Ishikawa (cell line): ENCODE results near the gene METTL18.

Source experiments
- CEBPB ChIP-seq: IDR thresholded peaks from 2 replicates; pipeline ENCODE4 v1.6.1; 2012
- CREB1 ChIP-seq: IDR thresholded peaks from 2 replicates; pipeline ENCODE4 v1.6.1; 2012; ENCODE audit warnings: low read depth
- EGR1 ChIP-seq: IDR thresholded peaks from 2 replicates; pipeline ENCODE4 v1.6.1; 2012
- EP300 ChIP-seq: IDR thresholded peaks from 2 replicates; pipeline ENCODE4 v1.6.1; 2012; ENCODE audit warnings: borderline replicate concordance
- FOXM1 ChIP-seq: IDR thresholded peaks from 2 replicates; pipeline ENCODE4 v1.6.1; 2012; ENCODE audit warnings: low read depth, borderline replicate concordance
- NFIC ChIP-seq: IDR thresholded peaks from 2 replicates; pipeline ENCODE4 v1.6.1; 2012
- RAD21 ChIP-seq: IDR thresholded peaks from 2 replicates; pipeline ENCODE4 v1.6.1; 2012; ENCODE audit warnings: low read depth
- TAF1 ChIP-seq: IDR thresholded peaks from 2 replicates; pipeline ENCODE4 v1.6.1; 2012; ENCODE audit warnings: low read depth, mild to moderate bottlenecking
- TCF12 ChIP-seq: IDR thresholded peaks from 2 replicates; pipeline ENCODE4 v1.6.1; 2012; ENCODE audit warnings: low read depth
- TEAD4 ChIP-seq: IDR thresholded peaks from 2 replicates; pipeline ENCODE4 v1.6.1; 2012
- YY1 ChIP-seq: IDR thresholded peaks from 2 replicates; pipeline ENCODE4 v1.6.1; 2012; ENCODE audit warnings: low read depth
- ZBTB7A ChIP-seq: IDR thresholded peaks from 2 replicates; pipeline ENCODE4 v1.6.1; 2012; ENCODE audit warnings: low read depth
- TF ChIP-seq, protein P1 (sequence below): IDR thresholded peaks from 2 replicates; pipeline ENCODE4 v1.6.1; 2012
- TF ChIP-seq, protein P2 (sequence below): IDR thresholded peaks from 2 replicates; pipeline ENCODE4 v1.6.1; 2012
- TF ChIP-seq, protein P3 (sequence below): IDR thresholded peaks from 2 replicates; pipeline ENCODE4 v1.6.1; 2012; ENCODE audit warnings: low read depth, mild to moderate bottlenecking

Gene METTL18

DNA sequence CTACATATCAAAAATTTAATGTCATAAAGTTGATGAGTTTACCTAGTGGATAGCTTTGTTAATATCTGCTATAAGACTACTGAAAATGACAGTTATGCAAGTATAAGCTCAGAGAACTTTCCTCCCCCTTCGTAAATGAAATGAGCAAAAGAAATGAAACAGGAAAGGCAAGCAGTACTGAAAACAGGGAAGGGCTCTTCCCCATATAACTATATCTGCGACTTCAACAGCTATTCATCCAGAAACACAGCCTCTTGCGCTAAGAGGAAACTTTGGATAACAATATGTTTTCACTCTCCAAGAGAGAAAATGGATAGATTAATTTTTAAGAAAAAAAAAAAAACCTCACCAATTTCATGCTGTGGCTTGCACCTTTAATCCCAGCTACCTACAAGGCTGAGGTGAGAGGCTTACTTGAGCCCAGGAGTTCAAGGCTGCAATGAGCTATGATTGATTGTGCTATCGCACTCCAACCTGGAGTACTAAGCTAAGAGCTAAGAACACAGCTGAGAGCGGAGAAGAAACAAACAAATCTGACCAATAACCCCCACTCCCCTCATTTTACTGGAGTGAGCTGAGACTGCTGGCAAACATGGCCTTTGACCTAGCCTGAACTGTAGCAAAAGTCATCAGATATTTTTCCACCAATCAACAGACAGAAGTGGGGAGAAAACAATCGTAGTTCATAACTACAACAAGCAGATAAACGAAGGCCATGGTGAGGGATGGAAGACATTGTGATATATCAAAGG, 29.0 kb downstream of the METTL18 start:
- TF ChIP-seq RAD21 (no peak), FOXM1 (no peak), TCF12 (no peak)
- TF ChIP-seq, protein P1, sequence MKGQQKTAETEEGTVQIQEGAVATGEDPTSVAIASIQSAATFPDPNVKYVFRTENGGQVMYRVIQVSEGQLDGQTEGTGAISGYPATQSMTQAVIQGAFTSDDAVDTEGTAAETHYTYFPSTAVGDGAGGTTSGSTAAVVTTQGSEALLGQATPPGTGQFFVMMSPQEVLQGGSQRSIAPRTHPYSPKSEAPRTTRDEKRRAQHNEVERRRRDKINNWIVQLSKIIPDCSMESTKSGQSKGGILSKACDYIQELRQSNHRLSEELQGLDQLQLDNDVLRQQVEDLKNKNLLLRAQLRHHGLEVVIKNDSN = no peak

DNA sequence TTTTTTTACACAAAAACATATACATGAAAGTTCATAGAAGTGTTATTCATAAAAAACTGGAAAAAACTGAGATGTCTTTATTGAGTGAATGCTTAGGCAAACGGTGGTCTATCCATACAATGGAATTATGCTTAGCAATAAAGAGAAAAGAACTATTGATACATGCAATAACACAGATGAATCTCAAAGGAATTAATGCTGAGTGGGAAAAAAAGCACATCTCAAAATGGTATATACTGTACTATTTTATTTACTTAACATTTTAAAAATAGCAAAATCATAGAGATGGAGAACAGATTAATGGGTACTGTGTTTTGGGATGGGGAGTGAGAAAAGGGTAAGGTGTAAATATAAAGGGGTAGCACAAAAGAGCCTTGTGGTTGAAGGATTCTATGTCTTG, 29.8 kb downstream of the METTL18 start:
- TF ChIP-seq TEAD4 (no peak), EP300 (no peak), EGR1 (no peak), CREB1 (no peak), ZBTB7A (no peak), TCF12 (no peak), NFIC (no peak)
- TF ChIP-seq, protein P2, sequence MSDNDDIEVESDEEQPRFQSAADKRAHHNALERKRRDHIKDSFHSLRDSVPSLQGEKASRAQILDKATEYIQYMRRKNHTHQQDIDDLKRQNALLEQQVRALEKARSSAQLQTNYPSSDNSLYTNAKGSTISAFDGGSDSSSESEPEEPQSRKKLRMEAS = no peak
- TF ChIP-seq, protein P1 = no peak
- TF ChIP-seq, protein P3, sequence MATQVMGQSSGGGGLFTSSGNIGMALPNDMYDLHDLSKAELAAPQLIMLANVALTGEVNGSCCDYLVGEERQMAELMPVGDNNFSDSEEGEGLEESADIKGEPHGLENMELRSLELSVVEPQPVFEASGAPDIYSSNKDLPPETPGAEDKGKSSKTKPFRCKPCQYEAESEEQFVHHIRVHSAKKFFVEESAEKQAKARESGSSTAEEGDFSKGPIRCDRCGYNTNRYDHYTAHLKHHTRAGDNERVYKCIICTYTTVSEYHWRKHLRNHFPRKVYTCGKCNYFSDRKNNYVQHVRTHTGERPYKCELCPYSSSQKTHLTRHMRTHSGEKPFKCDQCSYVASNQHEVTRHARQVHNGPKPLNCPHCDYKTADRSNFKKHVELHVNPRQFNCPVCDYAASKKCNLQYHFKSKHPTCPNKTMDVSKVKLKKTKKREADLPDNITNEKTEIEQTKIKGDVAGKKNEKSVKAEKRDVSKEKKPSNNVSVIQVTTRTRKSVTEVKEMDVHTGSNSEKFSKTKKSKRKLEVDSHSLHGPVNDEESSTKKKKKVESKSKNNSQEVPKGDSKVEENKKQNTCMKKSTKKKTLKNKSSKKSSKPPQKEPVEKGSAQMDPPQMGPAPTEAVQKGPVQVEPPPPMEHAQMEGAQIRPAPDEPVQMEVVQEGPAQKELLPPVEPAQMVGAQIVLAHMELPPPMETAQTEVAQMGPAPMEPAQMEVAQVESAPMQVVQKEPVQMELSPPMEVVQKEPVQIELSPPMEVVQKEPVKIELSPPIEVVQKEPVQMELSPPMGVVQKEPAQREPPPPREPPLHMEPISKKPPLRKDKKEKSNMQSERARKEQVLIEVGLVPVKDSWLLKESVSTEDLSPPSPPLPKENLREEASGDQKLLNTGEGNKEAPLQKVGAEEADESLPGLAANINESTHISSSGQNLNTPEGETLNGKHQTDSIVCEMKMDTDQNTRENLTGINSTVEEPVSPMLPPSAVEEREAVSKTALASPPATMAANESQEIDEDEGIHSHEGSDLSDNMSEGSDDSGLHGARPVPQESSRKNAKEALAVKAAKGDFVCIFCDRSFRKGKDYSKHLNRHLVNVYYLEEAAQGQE = no peak

DNA sequence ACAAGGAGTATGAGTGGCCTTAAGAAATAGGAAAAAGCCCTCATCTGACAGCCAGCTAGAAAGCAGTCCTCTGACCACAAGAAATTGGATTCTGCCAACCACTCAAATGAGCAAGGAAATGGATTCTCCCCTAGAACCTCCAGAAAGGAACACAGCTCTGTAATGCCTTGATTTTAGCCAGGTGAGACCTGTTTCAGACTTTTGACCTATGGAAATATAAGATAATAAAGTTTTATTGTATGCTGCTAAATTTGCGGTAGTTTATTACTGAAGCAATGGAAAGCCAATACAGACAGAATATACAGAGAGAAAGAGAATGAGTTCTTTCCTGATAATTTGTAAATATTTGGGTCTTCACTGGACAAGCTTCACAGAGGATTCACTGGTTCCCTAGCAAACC, 32.0 kb downstream of the METTL18 start:
- TF ChIP-seq EP300 (no peak), TCF12 (no peak), EGR1 (no peak), FOXM1 (no peak), TAF1 (no peak), YY1 (no peak), CEBPB (no peak), ZBTB7A (no peak), CREB1 (no peak), TEAD4 (no peak)
- TF ChIP-seq, protein P3 = no peak
- TF ChIP-seq, protein P1 = no peak

DNA sequence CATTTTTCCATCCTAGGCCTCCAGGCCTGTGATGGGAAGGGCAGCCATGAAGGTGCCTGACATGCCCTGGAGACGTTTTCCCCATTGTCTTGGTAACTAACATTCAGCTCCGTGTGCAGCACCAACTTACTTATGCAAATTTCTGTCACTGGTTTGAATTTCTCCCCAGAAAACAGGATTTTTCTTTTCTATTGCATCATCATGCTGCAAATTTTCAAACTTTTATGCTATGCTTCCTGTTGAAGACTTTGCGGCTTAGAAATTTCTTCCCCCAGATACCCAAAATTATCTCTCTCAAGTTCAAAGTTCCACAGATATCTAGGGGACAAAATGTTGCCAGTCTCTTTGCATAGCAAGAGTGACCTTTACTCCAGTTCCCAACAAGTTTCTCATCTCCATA, 35.7 kb downstream of the METTL18 start:
- no peak for TF ChIP-seq CREB1
- TF ChIP-seq CEBPB = no peak
- no peak for TF ChIP-seq EGR1

DNA sequence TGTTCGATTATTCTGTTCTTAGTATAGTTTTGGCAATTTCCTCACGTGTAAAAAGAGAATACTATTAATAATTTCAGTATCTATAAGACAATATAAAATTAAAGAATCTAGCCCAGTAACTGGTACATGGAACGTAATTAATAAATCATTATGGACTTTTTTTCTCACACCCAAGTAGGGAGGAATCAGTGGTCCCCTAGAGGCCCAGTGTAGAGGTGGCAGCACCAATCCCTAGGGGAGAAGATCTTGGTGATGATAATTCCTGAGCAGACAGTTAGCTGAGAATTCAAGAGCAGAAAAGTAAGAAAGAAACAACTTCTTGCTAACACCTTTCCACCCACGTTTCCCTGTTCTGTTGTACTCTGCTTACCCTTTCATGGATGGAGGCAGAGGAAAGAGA, 41.2 kb downstream of the METTL18 start:
- no peak for TF ChIP-seq YY1
- TF ChIP-seq FOXM1 = no peak
- no peak for TF ChIP-seq CREB1
- no peak for TF ChIP-seq CEBPB
- TF ChIP-seq TEAD4 = no peak
- no peak for TF ChIP-seq TCF12
- TF ChIP-seq, protein P1 = no peak
- TF ChIP-seq EGR1 = no peak
- no peak for TF ChIP-seq EP300
- TF ChIP-seq, protein P2 = no peak
- TF ChIP-seq ZBTB7A = no peak
- TF ChIP-seq NFIC = no peak
- TF ChIP-seq TAF1 = no peak
- TF ChIP-seq, protein P3 = no peak
- no peak for TF ChIP-seq RAD21
